H9 (cell line): ENCODE data around the gene TARBP1. TPM values are rescaled to one million over a fixed set of nuclear protein-coding genes. Genes with fewer than 3 reads are reported as not detected.

Experiments used
- DNase-seq: peaks from one replicate; pipeline ENCODE4 v3.0.0-alpha.2; 2017
- H2AFZ ChIP-seq: one replicate; pipeline ENCODE4 v1.6.1; 2013; ENCODE audit warnings: mild to moderate bottlenecking, low read length, control low read depth, moderate library complexity
- H2AK5ac ChIP-seq: 2 replicates; pipeline ENCODE4 v1.6.1; 2013; ENCODE audit warnings: low read length, control low read depth, mixed read lengths; ENCODE audit not compliant: insufficient read length
- H2BK120ac ChIP-seq: one replicate; pipeline ENCODE4 v1.6.1; 2013; ENCODE audit warnings: low read depth, mild to moderate bottlenecking, low read length, control low read depth, inconsistent platforms; ENCODE audit not compliant: poor library complexity, severe bottlenecking
- H2BK12ac ChIP-seq: 2 replicates; pipeline ENCODE4 v1.6.1; 2013; ENCODE audit warnings: low read length, control low read depth, mixed read lengths, low read depth; ENCODE audit not compliant: insufficient read length
- H2BK15ac ChIP-seq: 2 replicates; pipeline ENCODE4 v1.6.1; 2013; ENCODE audit warnings: low read depth, low read length, control low read depth
- H2BK20ac ChIP-seq: one replicate; pipeline ENCODE4 v1.6.1; 2013; ENCODE audit warnings: low read depth, mild to moderate bottlenecking, low read length, control low read depth, inconsistent platforms; ENCODE audit not compliant: poor library complexity, severe bottlenecking
- H2BK5ac ChIP-seq: 2 replicates; pipeline ENCODE4 v1.6.1; 2013; ENCODE audit warnings: low read length, control low read depth, mixed read lengths; ENCODE audit not compliant: insufficient read length
- H3K14ac ChIP-seq: 2 replicates; pipeline ENCODE4 v1.6.1; 2013; ENCODE audit warnings: low read length, control low read depth; ENCODE audit not compliant: insufficient read depth
- H3K18ac ChIP-seq: 2 replicates; pipeline ENCODE4 v1.6.1; 2013; ENCODE audit warnings: low read depth, mild to moderate bottlenecking, mixed read lengths, low read length, control low read depth; ENCODE audit not compliant: insufficient read length
- H3K23ac ChIP-seq: 2 replicates; pipeline ENCODE4 v1.6.1; 2013; ENCODE audit warnings: low read length, control low read depth, mixed read lengths, low read depth; ENCODE audit not compliant: insufficient read length
- H3K23me2 ChIP-seq: 2 replicates; pipeline ENCODE4 v1.6.1; 2013; ENCODE audit warnings: low read depth, mild to moderate bottlenecking, mixed read lengths, low read length, control low read depth; ENCODE audit not compliant: insufficient read length, poor library complexity, severe bottlenecking
- H3K27ac ChIP-seq: 2 replicates; pipeline ENCODE4 v1.5.1; 2013; ENCODE audit warnings: low read length, control low read depth, mixed read lengths, low read depth; ENCODE audit not compliant: insufficient read length
- H3K27me3 ChIP-seq: 2 replicates; pipeline ENCODE4 v1.6.1; 2013; ENCODE audit warnings: low read length, control low read depth, inconsistent platforms; ENCODE audit not compliant: insufficient read depth
- H3K4ac ChIP-seq: 2 replicates; pipeline ENCODE4 v1.6.1; 2013; ENCODE audit warnings: low read depth, mild to moderate bottlenecking, control low read depth, inconsistent platforms, low read length, moderate library complexity
- H3K4me1 ChIP-seq: 2 replicates; pipeline ENCODE4 v1.6.1; 2013; ENCODE audit warnings: low read length, control low read depth, inconsistent platforms; ENCODE audit not compliant: insufficient read depth
- H3K4me2 ChIP-seq: 2 replicates; pipeline ENCODE4 v1.6.1; 2013; ENCODE audit warnings: low read length, control low read depth, mixed read lengths; ENCODE audit not compliant: insufficient read length, insufficient read depth
- H3K56ac ChIP-seq: 2 replicates; pipeline ENCODE4 v1.6.1; 2013; ENCODE audit warnings: low read depth, mild to moderate bottlenecking, mixed read lengths, low read length, control low read depth; ENCODE audit not compliant: insufficient read length
- H3K79me1 ChIP-seq: 2 replicates; pipeline ENCODE4 v1.6.1; 2013; ENCODE audit warnings: low read depth, mild to moderate bottlenecking, moderate library complexity, low read length, control low read depth, inconsistent platforms; ENCODE audit not compliant: insufficient read depth, poor library complexity, severe bottlenecking
- H3K79me2 ChIP-seq: 2 replicates; pipeline ENCODE4 v1.6.1; 2013; ENCODE audit warnings: low read length, control low read depth, inconsistent platforms; ENCODE audit not compliant: insufficient read depth
- H3K9ac ChIP-seq: 2 replicates; pipeline ENCODE4 v1.6.1; 2013; ENCODE audit warnings: low read length, control low read depth, mixed read lengths; ENCODE audit not compliant: insufficient read length; ENCODE audit errors: extremely low read depth
- H3K9me3 ChIP-seq: one replicate; pipeline ENCODE4 v1.6.1; 2013; ENCODE audit warnings: low read depth, low read length, inconsistent platforms; ENCODE audit not compliant: control insufficient read depth
- H3T11ph ChIP-seq: one replicate; pipeline ENCODE4 v1.6.1; 2013; ENCODE audit warnings: mild to moderate bottlenecking, low read length, control low read depth, inconsistent platforms
- H4K20me1 ChIP-seq: one replicate; pipeline ENCODE4 v1.6.1; 2013; ENCODE audit not compliant: control insufficient read depth, insufficient read length, insufficient read depth
- H4K5ac ChIP-seq: 2 replicates; pipeline ENCODE4 v1.6.1; 2013; ENCODE audit warnings: low read depth, mild to moderate bottlenecking, mixed read lengths, low read length, control low read depth; ENCODE audit not compliant: insufficient read length
- H4K8ac ChIP-seq: replicated peaks from 2 replicates; pipeline ENCODE4 v1.6.1; 2013; ENCODE audit warnings: low read length, control low read depth, mixed read lengths, low read depth; ENCODE audit not compliant: insufficient read length
- H4K91ac ChIP-seq: 2 replicates; pipeline ENCODE4 v1.6.1; 2013; ENCODE audit warnings: low read depth, mild to moderate bottlenecking, moderate library complexity, mixed read lengths, low read length, control low read depth; ENCODE audit not compliant: insufficient read length
- H3K27ac Mint-ChIP-seq, 3 experiments: 2 replicates in 2 of 3; 3 replicates in 1 of 3; pipeline ENCODE4 v1.8.0; 2020 to 2021; ENCODE audit warnings: mixed read lengths in 3 of 3, mild to moderate bottlenecking in 1 of 3, moderate library complexity in 1 of 3
- H3K27me3 Mint-ChIP-seq: 2 replicates; pipeline ENCODE4 v1.8.0; 2021; ENCODE audit warnings: low read depth, mild to moderate bottlenecking, moderate library complexity, mixed read lengths
- H3K36me3 Mint-ChIP-seq, 3 experiments: 2 replicates in 2 of 3; 3 replicates in 1 of 3; pipeline ENCODE4 v1.8.0; 2020 to 2021; ENCODE audit warnings: low read depth in 3 of 3, mixed read lengths in 3 of 3; ENCODE audit not compliant: insufficient read depth in 1 of 3
- H3K4me1 Mint-ChIP-seq, 2 experiments: 2 replicates each; pipeline ENCODE4 v1.8.0; 2020; ENCODE audit warnings: mixed read lengths in 2 of 2
- H3K4me3 Mint-ChIP-seq, 2 experiments: 2 replicates in 1 of 2; 3 replicates in 1 of 2; pipeline ENCODE4 v1.8.0; 2020 to 2021; ENCODE audit warnings: mild to moderate bottlenecking in 2 of 2, mixed read lengths in 2 of 2, moderate library complexity in 1 of 2
- H3K9me3 Mint-ChIP-seq, 2 experiments: 2 replicates in 1 of 2; 3 replicates in 1 of 2; pipeline ENCODE4 v1.8.0; 2020; ENCODE audit warnings: mild to moderate bottlenecking in 2 of 2, mixed read lengths in 2 of 2, moderate library complexity in 1 of 2
- CTCF ChIP-seq: fragments of 200-600 bp; sonication (generic); conservative IDR thresholded peaks from 3 replicates; pipeline ENCODE4 v1.8.0; 2021; ENCODE audit warnings: antibody characterized with exemption, mild to moderate bottlenecking
- WGBS: extraction: QIAGEN DNeasy Blood & Tissue Kit; methylation state at CpG from one replicate; pipeline ENCODE4 v1.1.7; 2013; ENCODE audit warnings: missing lambda C conversion rate, low lambda C conversion rate, mixed read lengths; ENCODE audit not compliant: insufficient read length; ENCODE audit errors: extremely low coverage; 5-methylcytosine and 5-hydroxymethylcytosine counted together
- total RNA-seq: library from RNA; stranded (reverse); gene quantifications from 2 replicates; pipeline ENCODE4 v1.2.1, GENCODE V29; 2021

Gene TARBP1
- total RNA-seq, 1 experiment from 2014 or later = 20.2 TPM

GRCh38 chr1:234509457-234510328, 30.7 kb upstream of the TARBP1 start:
- no peak overlapping the region for H3K23ac ChIP-seq
- no peak overlapping the region for H3K9ac ChIP-seq
- no peak overlapping the region for H3K4me2 ChIP-seq
- TF ChIP-seq CTCF = no peak
- H3K79me1 ChIP-seq = no peaks in the 10 kb centered on the region
- Mint-ChIP-seq H3K9me3 (peaks cover 0 to 4% of the 10 kb centered on the region in 2 experiments; a peak in 2 of 5 replicates), H3K36me3 (peaks cover 3 to 6% (median 3%) of the 10 kb centered on the region in 3 experiments; a peak in 4 of 7 replicates), H3K27me3 (no peaks in the 10 kb centered on the region; the same call in 1 of the 2 replicates), H3K4me1 (peaks cover 35% of the 10 kb centered on the region in 2 experiments), H3K27ac (peak overlapping the region; percentile 51 to 90 (median 56); a peak in 5 of 7 replicates), H3K4me3 (no peak overlapping the region; a peak in 2 of 5 replicates)
- no peak overlapping the region for H2BK15ac ChIP-seq
- H2AFZ ChIP-seq = peak overlapping the region; percentile 59
- no peak overlapping the region for H3K4ac ChIP-seq
- H4K91ac ChIP-seq = no peak overlapping the region
- H4K8ac ChIP-seq = no peak overlapping the region
- no peak overlapping the region for H2BK5ac ChIP-seq
- no CpG with 5 or more reads among the region's 9 CpGs for WGBS
- H3K23me2 ChIP-seq = no peaks in the 10 kb centered on the region
- no peaks in the 10 kb centered on the region for H4K20me1 ChIP-seq
- H2BK120ac ChIP-seq = no peak overlapping the region
- H3K14ac ChIP-seq = peak overlapping the region; percentile 31; the same call in 1 of the 2 replicates
- H3T11ph ChIP-seq = no peak overlapping the region
- no peak overlapping the region for H3K56ac ChIP-seq
- no peaks in the 10 kb centered on the region for H3K27me3 ChIP-seq
- no peak for DNase-seq
- H3K27ac ChIP-seq = no peak overlapping the region
- peak overlapping the region; percentile 37 for H3K18ac ChIP-seq
- no peak overlapping the region for H4K5ac ChIP-seq
- H3K4me1 ChIP-seq = peaks cover 7% of the 10 kb centered on the region; the same call in 1 of the 2 replicates
- no peak overlapping the region for H2BK20ac ChIP-seq
- no peaks in the 10 kb centered on the region for H3K79me2 ChIP-seq
- no peak overlapping the region for H2BK12ac ChIP-seq
- no peak overlapping the region for H2AK5ac ChIP-seq
- H3K9me3 ChIP-seq = no peaks in the 10 kb centered on the region
